Esophagus squamous epithelium (tissue), 4 donors: ENCODE results near the gene JARID2.

Source experiments
- CTCF ChIP-seq, 6 experiments: fragments of 450-650 bp in 4 of 6; fragments of 200-600 bp in 2 of 6; sonication (generic) in 2 of 6; IDR thresholded peaks; one replicate each; pipeline ENCODE4 v1.5.1; 2016 to 2019; ENCODE audit warnings: antibody characterized with exemption in 6 of 6, mild to moderate bottlenecking in 4 of 6, moderate library complexity in 4 of 6
- POLR2A ChIP-seq, 4 donors: fragments of 450-650 bp; IDR thresholded peaks; one replicate each; pipeline ENCODE4 v1.6.1; 2017; ENCODE audit warnings: antibody characterized with exemption in 4 of 4, mild to moderate bottlenecking in 4 of 4, moderate library complexity in 3 of 4

GRCh38 chr6:15375018-15375417, 129.1 kb downstream of the JARID2 start:
- TF ChIP-seq CTCF (IDR thresholded peaks at IDR 0.05) (no peak), POLR2A (IDR thresholded peaks at IDR 0.05) (no peak)
